Esophagus muscularis mucosa (tissue), 3 donors: ENCODE data around the gene COG8.

Source experiments
- CTCF ChIP-seq, 3 experiments: fragments of 200-600 bp in 2 of 3; fragments of 450-650 bp in 1 of 3; sonication (generic) in 2 of 3; IDR thresholded peaks; one replicate each; pipeline ENCODE4 v1.5.1; 2017 to 2019; ENCODE audit warnings: antibody characterized with exemption in 3 of 3, mild to moderate bottlenecking in 2 of 3, moderate library complexity in 1 of 3
- POLR2A ChIP-seq: fragments of 450-650 bp; IDR thresholded peaks from one replicate; pipeline ENCODE4 v1.6.1; 2017; ENCODE audit warnings: antibody characterized with exemption, moderate library complexity, mild to moderate bottlenecking, low read depth
- POLR2AphosphoS5 ChIP-seq, 2 donors: sonication (generic); formaldehyde crosslinking; IDR thresholded peaks; one replicate each; pipeline ENCODE4 v1.6.1; 2017; ENCODE audit warnings: antibody characterized with exemption in 2 of 2

- TF ChIP-seq CTCF (IDR thresholded peaks at IDR 0.05) (no peak), POLR2A (no peak), POLR2AphosphoS5 (IDR thresholded peaks at IDR 0.05) (no peak)
Observed at GRCh38 chr16:69307856-69308255, 31.5 kb downstream of the COG8 start.
